GM19239 (cell line): ENCODE measurements around the gene SLC66A2.

Experiments
- DNase-seq: peaks from one replicate; pipeline ENCODE4 v3.0.0; 2011; ENCODE audit warnings: low spot score; ENCODE audit not compliant: insufficient read length
- FAIRE-seq: peaks from 2 replicates; lab custom pipeline; 2011; peaks lifted over from hg19 to GRCh38; lab: Jason Lieb, UNC

The SLC66A2 gene

GRCh38 chr18:79924814-79925731 is 26.4 kb downstream of the SLC66A2 start:
- FAIRE-seq (no peak), DNase-seq (no peak)

- no peak for FAIRE-seq
Observed at GRCh38 chr18:79923896-79924585, 27.4 kb downstream of the SLC66A2 start.

GRCh38 chr18:79922971-79923411 is 28.5 kb downstream of the SLC66A2 start:
- FAIRE-seq (no peak), DNase-seq (no peak)

More at GRCh38 chr18:79923896-79924585, 27.4 kb downstream of the SLC66A2 start:
- no peak for DNase-seq

- no peak for DNase-seq
- no peak for FAIRE-seq
Observed at GRCh38 chr18:79921984-79922965, 29.2 kb downstream of the SLC66A2 start.

GRCh38 chr18:79919089-79919488 is 32.4 kb downstream of the SLC66A2 start:
- FAIRE-seq (no peak), DNase-seq (no peak)

- DNase-seq (no peak), FAIRE-seq (no peak)
Observed at GRCh38 chr18:79918615-79919011, 32.8 kb downstream of the SLC66A2 start.

GRCh38 chr18:79917853-79918614 is 33.4 kb downstream of the SLC66A2 start:
- DNase-seq (no peak), FAIRE-seq (no peak)

GRCh38 chr18:79917169-79917852 is 34.1 kb downstream of the SLC66A2 start:
- DNase-seq (no peak), FAIRE-seq (no peak)

- FAIRE-seq (no peak), DNase-seq (no peak)
Observed at GRCh38 chr18:79916546-79917168, 34.8 kb downstream of the SLC66A2 start.

- no peak for FAIRE-seq
- DNase-seq: no peak
Observed at GRCh38 chr18:79916128-79916494, 35.3 kb downstream of the SLC66A2 start.

GRCh38 chr18:79915161-79916127 is 36.0 kb downstream of the SLC66A2 start:
- DNase-seq (no peak), FAIRE-seq (no peak)

- DNase-seq (no peak), FAIRE-seq (no peak)
Observed at GRCh38 chr18:79914614-79915160, 36.8 kb downstream of the SLC66A2 start.

- no peak for FAIRE-seq
- DNase-seq: no peak
Observed at GRCh38 chr18:79912994-79913831, 38.2 kb downstream of the SLC66A2 start.

GRCh38 chr18:79912409-79912991 is 39.0 kb downstream of the SLC66A2 start:
- no peak for FAIRE-seq

GRCh38 chr18:79911344-79912270 is 39.8 kb downstream of the SLC66A2 start:
- DNase-seq (no peak), FAIRE-seq (no peak)

More at GRCh38 chr18:79912409-79912991, 39.0 kb downstream of the SLC66A2 start:
- no peak for DNase-seq
